ENCODE measurements around the gene SETD9. TPM values are rescaled to one million over a fixed set of nuclear protein-coding genes. Genes with fewer than 3 reads are reported as not detected.

Gene SETD9, protein sequence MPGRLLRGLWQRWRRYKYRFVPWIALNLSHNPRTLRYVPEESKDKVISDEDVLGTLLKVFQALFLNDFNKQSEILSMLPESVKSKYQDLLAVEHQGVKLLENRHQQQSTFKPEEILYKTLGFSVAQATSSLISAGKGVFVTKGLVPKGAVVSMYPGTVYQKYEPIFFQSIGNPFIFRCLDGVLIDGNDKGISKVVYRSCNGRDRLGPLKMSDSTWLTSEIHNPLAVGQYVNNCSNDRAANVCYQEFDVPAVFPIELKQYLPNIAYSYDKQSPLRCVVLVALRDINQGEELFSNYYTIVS
- total RNA-seq: 6.9 and 20.4 TPM in 2 replicates

DNA sequence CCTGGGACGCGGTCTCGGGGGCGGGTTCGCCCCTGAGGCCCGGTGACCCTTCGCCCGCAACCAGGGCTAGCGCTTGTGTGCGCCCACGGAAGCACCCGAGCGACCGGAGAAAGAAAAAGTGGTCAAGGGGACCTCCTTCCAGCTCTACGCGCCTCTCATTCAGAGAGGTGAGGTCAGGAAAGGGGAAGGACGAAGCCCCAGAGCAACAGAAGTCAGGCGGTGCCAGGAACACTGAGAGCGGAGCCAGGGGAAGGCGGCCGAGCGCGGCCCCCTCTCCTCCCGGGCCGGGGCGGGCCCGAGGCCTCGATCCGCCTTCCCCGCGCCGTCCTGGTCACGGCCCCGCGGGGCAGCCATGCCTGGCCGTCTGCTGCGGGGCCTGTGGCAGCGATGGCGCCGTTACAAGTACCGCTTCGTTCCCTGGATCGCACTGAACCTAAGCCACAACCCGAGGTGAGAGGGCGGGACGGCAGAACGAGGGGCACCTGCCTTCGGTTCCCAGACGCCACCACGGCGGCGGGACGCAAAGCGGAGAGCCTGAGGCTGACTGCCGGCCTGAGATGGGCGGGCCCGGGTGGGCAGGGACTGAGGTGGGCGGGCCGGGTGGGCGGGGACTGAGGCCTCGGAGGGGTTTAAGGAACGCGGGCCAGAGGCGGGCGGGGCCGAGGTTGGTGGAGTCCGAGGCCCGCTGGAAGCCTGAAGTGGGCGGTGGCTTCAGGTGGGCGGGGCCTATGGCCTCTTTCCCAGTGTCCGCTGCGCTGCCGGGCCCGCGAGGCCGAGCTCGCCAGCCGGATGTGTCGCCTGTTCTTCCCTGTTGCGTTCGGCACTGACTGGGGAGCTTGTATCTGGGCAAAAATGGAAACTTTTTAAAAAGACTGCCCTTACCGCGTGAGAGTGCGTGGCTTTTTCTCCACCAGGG is at the start of gene SETD9:
Gene SETD9, plus strand, starts transcription at position 303 of the 916 bp plus-strand sequence. Its CDS starts 50 bp downstream, at position 353.

DNA sequence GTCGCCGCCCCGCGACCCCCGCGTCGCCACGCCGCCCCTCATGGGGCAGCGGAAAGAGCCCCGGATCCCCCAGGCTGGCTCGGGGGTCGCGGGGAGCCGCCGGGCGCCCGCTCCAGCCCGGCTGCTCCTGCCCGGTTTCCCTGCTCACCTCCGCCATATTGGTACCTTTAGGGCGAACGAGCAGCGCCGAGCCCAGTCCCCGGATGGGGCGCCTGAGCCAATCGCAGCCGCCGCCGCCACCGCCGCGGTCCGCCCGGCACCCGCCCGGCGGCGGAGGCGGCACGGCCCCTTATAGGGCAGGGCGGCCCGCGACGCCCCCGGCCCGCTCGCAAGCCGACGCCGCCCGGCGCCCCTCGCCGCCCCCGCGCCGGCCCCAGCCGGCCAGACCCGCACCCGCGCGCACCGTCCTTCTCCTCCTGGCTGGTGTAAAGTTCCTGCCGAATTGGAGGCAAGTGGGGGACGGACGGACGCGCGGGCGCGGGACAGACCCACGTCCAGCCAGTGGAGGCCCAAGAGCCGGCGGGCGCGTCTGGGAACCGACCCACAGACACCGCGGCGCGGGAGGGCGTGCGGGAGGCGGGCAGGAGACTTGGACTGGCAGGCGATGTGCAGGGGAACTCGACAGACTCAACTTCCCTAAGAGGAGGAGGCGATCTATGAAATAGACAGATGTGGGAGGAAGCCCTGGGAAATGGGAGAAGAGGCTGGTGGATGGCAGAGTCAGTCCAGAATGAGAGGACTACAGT is 42.7 kb downstream of the SETD9 start, which contains the start of gene MIER3:
Gene MIER3, minus strand, starts transcription at position 178 of the 746 bp plus-strand sequence. Its CDS starts 21 bp downstream, at position 157.

Other genes starting within 250 kb of the SETD9 start
- 6.1 and 9.1 TPM in 2 replicates for gene MAP3K1, start 94.0 kb upstream of the SETD9 start, total RNA-seq
- 8.1 and 9.7 TPM in 2 replicates for gene MIER3, start 42.5 kb downstream of the SETD9 start, total RNA-seq

All from hair follicular keratinocyte (primary cell).